ENCODE measurements around the gene TRAIP.

Gene TRAIP

GRCh38 chr3:49805897-49806701, 50.3 kb downstream of the TRAIP start:
- peaks cover 32% of the 10 kb centered on the region for H3K4me1 ChIP-seq (ENCODE audit: control insufficient read depth, insufficient read depth, low read length)

GRCh38 chr3:49805367-49805782, 51.0 kb downstream of the TRAIP start:
- Histone ChIP-seq H3K9me3 (ENCODE audit: control insufficient read depth, low read length) (no peaks in the 10 kb centered on the region), H3K9ac (ENCODE audit: low read length) (peak overlapping the region; percentile 37), H3K36me3 (ENCODE audit: control insufficient read depth, insufficient read depth, low read length) (no peaks in the 10 kb centered on the region), H3K27me3 (ENCODE audit: control insufficient read depth, insufficient read depth, low read length) (peaks cover 7% of the 10 kb centered on the region), H3K4me1 (ENCODE audit: control insufficient read depth, insufficient read depth, low read length) (peaks cover 32% of the 10 kb centered on the region), H3K4me3 (ENCODE audit: low read length) (no peak overlapping the region)

More at GRCh38 chr3:49805897-49806701, 50.3 kb downstream of the TRAIP start:
- Histone ChIP-seq H3K27me3 (ENCODE audit: control insufficient read depth, insufficient read depth, low read length) (peaks cover 7% of the 10 kb centered on the region), H3K4me3 (ENCODE audit: low read length) (no peak overlapping the region), H3K9ac (ENCODE audit: low read length) (peak overlapping the region; percentile 37), H3K9me3 (ENCODE audit: control insufficient read depth, low read length) (no peaks in the 10 kb centered on the region), H3K36me3 (ENCODE audit: control insufficient read depth, insufficient read depth, low read length) (peaks cover 2% of the 10 kb centered on the region)

- Histone ChIP-seq H3K9me3 (ENCODE audit: control insufficient read depth, low read length) (no peaks in the 10 kb centered on the region), H3K4me1 (ENCODE audit: control insufficient read depth, insufficient read depth, low read length) (peaks cover 41% of the 10 kb centered on the region), H3K9ac (ENCODE audit: low read length) (no peak overlapping the region), H3K36me3 (ENCODE audit: control insufficient read depth, insufficient read depth, low read length) (no peaks in the 10 kb centered on the region), H3K27me3 (ENCODE audit: control insufficient read depth, insufficient read depth, low read length) (peaks cover 7% of the 10 kb centered on the region), H3K4me3 (ENCODE audit: low read length) (no peak overlapping the region)
Observed at GRCh38 chr3:49804141-49805041, 52.0 kb downstream of the TRAIP start.

GRCh38 chr3:49803465-49804140, 52.8 kb downstream of the TRAIP start:
- Histone ChIP-seq H3K9ac (ENCODE audit: low read length) (peak overlapping the region; percentile 54), H3K9me3 (ENCODE audit: control insufficient read depth, low read length) (no peaks in the 10 kb centered on the region), H3K4me1 (ENCODE audit: control insufficient read depth, insufficient read depth, low read length) (peaks cover 47% of the 10 kb centered on the region), H3K27me3 (ENCODE audit: control insufficient read depth, insufficient read depth, low read length) (peaks cover 7% of the 10 kb centered on the region), H3K4me3 (ENCODE audit: low read length) (peak overlapping the region; percentile 18), H3K36me3 (ENCODE audit: control insufficient read depth, insufficient read depth, low read length) (no peaks in the 10 kb centered on the region)

GRCh38 chr3:49802719-49803464, 53.5 kb downstream of the TRAIP start, which contains the start of gene INKA1:
INKA1 (plus strand) TSS chr3:49803261; CDS start chr3:49803393, 132 bp downstream.
- peaks cover 47% of the 10 kb centered on the region for H3K4me1 ChIP-seq (ENCODE audit: control insufficient read depth, insufficient read depth, low read length)

GRCh38 chr3:49801160-49801559, 55.2 kb downstream of the TRAIP start:
- H3K9ac ChIP-seq (ENCODE audit: low read length) = no peak overlapping the region
- peaks cover 7% of the 10 kb centered on the region for H3K27me3 ChIP-seq (ENCODE audit: control insufficient read depth, insufficient read depth, low read length)
- no peak overlapping the region for H3K4me3 ChIP-seq (ENCODE audit: low read length)
- no peaks in the 10 kb centered on the region for H3K36me3 ChIP-seq (ENCODE audit: control insufficient read depth, insufficient read depth, low read length)
- no peaks in the 10 kb centered on the region for H3K9me3 ChIP-seq (ENCODE audit: control insufficient read depth, low read length)
- H3K4me1 ChIP-seq (ENCODE audit: control insufficient read depth, insufficient read depth, low read length) = peaks cover 44% of the 10 kb centered on the region

More at GRCh38 chr3:49802719-49803464, 53.5 kb downstream of the TRAIP start, which contains the start of gene INKA1:
- no peaks in the 10 kb centered on the region for H3K36me3 ChIP-seq (ENCODE audit: control insufficient read depth, insufficient read depth, low read length)
- H3K27me3 ChIP-seq (ENCODE audit: control insufficient read depth, insufficient read depth, low read length) = peaks cover 7% of the 10 kb centered on the region
- H3K4me3 ChIP-seq (ENCODE audit: low read length) = peak within 1 kb of the TSS; percentile 49
- no peaks in the 10 kb centered on the region for H3K9me3 ChIP-seq (ENCODE audit: control insufficient read depth, low read length)
- peak within 1 kb of the TSS; percentile 66 for H3K9ac ChIP-seq (ENCODE audit: low read length)

GRCh38 chr3:49799761-49800160, 56.6 kb downstream of the TRAIP start, which contains the start of gene CDHR4:
CDHR4 (minus strand) TSS chr3:49799873; CDS start chr3:49799812, 61 bp downstream.
- peaks cover 7% of the 10 kb centered on the region for H3K27me3 ChIP-seq (ENCODE audit: control insufficient read depth, insufficient read depth, low read length)
- no peaks in the 10 kb centered on the region for H3K9me3 ChIP-seq (ENCODE audit: control insufficient read depth, low read length)
- no peak within 1 kb of the TSS for H3K4me3 ChIP-seq (ENCODE audit: low read length)
- H3K36me3 ChIP-seq (ENCODE audit: control insufficient read depth, insufficient read depth, low read length) = no peaks in the 10 kb centered on the region
- no peak within 1 kb of the TSS for H3K9ac ChIP-seq (ENCODE audit: low read length)
- H3K4me1 ChIP-seq (ENCODE audit: control insufficient read depth, insufficient read depth, low read length) = peaks cover 31% of the 10 kb centered on the region

- H3K27me3 ChIP-seq (ENCODE audit: control insufficient read depth, insufficient read depth, low read length) = peaks cover 4% of the 10 kb centered on the region
- no peaks in the 10 kb centered on the region for H3K9me3 ChIP-seq (ENCODE audit: control insufficient read depth, low read length)
- peaks cover 24% of the 10 kb centered on the region for H3K4me1 ChIP-seq (ENCODE audit: control insufficient read depth, insufficient read depth, low read length)
- no peaks in the 10 kb centered on the region for H3K36me3 ChIP-seq (ENCODE audit: control insufficient read depth, insufficient read depth, low read length)
- no peak overlapping the region for H3K9ac ChIP-seq (ENCODE audit: low read length)
- no peak overlapping the region for H3K4me3 ChIP-seq (ENCODE audit: low read length)
Observed at GRCh38 chr3:49799105-49799504, 57.3 kb downstream of the TRAIP start.

GRCh38 chr3:49794926-49795905, 61.1 kb downstream of the TRAIP start:
- Histone ChIP-seq H3K9me3 (ENCODE audit: control insufficient read depth, low read length) (no peaks in the 10 kb centered on the region), H3K4me3 (ENCODE audit: low read length) (no peak overlapping the region), H3K4me1 (ENCODE audit: control insufficient read depth, insufficient read depth, low read length) (peaks cover 14% of the 10 kb centered on the region), H3K27me3 (ENCODE audit: control insufficient read depth, insufficient read depth, low read length) (peaks cover 6% of the 10 kb centered on the region), H3K36me3 (ENCODE audit: control insufficient read depth, insufficient read depth, low read length) (no peaks in the 10 kb centered on the region), H3K9ac (ENCODE audit: low read length) (no peak overlapping the region)

GRCh38 chr3:49794431-49794830, 61.9 kb downstream of the TRAIP start:
- no peaks in the 10 kb centered on the region for H3K9me3 ChIP-seq (ENCODE audit: control insufficient read depth, low read length)
- peaks cover 7% of the 10 kb centered on the region for H3K4me1 ChIP-seq (ENCODE audit: control insufficient read depth, insufficient read depth, low read length)
- no peak overlapping the region for H3K9ac ChIP-seq (ENCODE audit: low read length)
- no peak overlapping the region for H3K4me3 ChIP-seq (ENCODE audit: low read length)
- H3K36me3 ChIP-seq (ENCODE audit: control insufficient read depth, insufficient read depth, low read length) = no peaks in the 10 kb centered on the region
- peaks cover 6% of the 10 kb centered on the region for H3K27me3 ChIP-seq (ENCODE audit: control insufficient read depth, insufficient read depth, low read length)
